ENCODE results near the gene PRKACA.

Gene PRKACA

DNA sequence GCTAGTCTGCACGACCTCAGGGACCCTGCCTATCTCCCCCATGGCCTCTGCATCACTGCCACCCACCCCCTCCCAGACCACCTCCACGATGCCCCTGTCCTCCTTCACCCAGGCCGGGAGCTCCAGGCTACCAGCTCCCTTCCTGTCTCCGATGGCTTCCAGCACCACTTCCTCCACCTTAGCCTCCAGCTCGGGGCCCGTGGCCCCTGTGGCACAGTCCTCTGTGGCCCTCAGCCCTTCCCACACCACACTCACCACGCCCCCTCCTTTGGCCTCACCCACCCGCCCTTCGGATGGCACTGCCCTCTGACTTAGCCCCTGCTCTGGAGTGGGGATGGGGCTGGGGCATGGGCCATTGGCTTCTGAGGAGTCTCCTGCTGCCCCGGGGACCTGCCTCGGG, 62.8 kb downstream of the PRKACA start:
- Histone ChIP-seq H3K4ac (ENCODE audit: low read depth, low read length) (no peak overlapping the region), H3K9ac (ENCODE audit: low read length) (no peak overlapping the region), H3K36me3 (ENCODE audit: control insufficient read depth in 1 of 2, insufficient read depth in 2 of 2, low read length in 2 of 2) (no peaks in the 10 kb centered on the region), H3K79me2 (ENCODE audit: control insufficient read depth, insufficient read depth, low read length, poor library complexity) (no peaks in the 10 kb centered on the region), H4K12ac (ENCODE audit: low read depth, low read length) (no peak overlapping the region), H3K23ac (ENCODE audit: low read length) (no peak overlapping the region), H3K4me2 (ENCODE audit: low read length) (no peak overlapping the region), H2BK5ac (ENCODE audit: low read depth, low read length, poor library complexity) (no peak overlapping the region), H3K9me3 (ENCODE audit: insufficient read depth, low read depth, low read length) (no peaks in the 10 kb centered on the region), H3K27ac (ENCODE audit: low read depth, low read length) (no peak overlapping the region), H3K79me1 (ENCODE audit: low read length) (no peaks in the 10 kb centered on the region), H2BK120ac (ENCODE audit: insufficient read depth, low read length, poor library complexity) (no peak overlapping the region), H3K4me1 (ENCODE audit: control insufficient read depth in 1 of 2, insufficient read depth in 2 of 2, low read length in 2 of 2) (no peaks in the 10 kb centered on the region), H4K91ac (ENCODE audit: low read depth, low read length) (no peak overlapping the region), H2BK12ac (ENCODE audit: low read length) (no peak overlapping the region), H2AFZ (ENCODE audit: insufficient read depth, low read length, poor library complexity) (no peak overlapping the region), H4K8ac (ENCODE audit: low read depth, low read length) (no peak overlapping the region), H3K14ac (ENCODE audit: low read length) (no peak overlapping the region), H2AK5ac (ENCODE audit: low read length) (no peak overlapping the region), H3K4me3 (ENCODE audit: low read depth, low read length) (no peak overlapping the region), H3K18ac (ENCODE audit: low read length) (no peak overlapping the region), H3K27me3 (ENCODE audit: insufficient read depth, low read length) (peaks cover 3% of the 10 kb centered on the region)
- no CpG with 5 or more reads among the region's 11 CpGs for WGBS (ENCODE audit: extremely low coverage, insufficient coverage, insufficient read length)
- DNase-seq, result no peak

DNA sequence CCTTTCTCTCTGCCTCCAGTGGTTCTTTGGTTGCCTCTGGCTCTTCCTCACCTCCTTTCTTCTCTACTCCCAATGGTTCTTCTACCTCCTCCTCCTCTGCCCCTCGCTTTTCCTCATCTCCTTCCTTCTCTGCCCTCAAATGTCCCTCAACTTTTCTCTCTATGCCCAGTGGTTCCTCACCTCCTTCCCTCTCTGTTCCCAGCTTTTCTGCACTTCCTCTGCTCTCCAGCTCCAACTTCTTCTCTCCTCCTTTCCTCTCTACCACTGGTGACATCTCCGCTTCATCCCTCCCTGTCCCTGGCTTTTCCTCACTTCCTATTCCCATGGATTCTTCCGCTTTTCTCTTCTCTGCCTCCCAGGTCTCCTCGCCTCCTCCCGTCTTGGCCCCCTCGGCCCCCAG, 63.5 kb downstream of the PRKACA start:
- Histone ChIP-seq H2AFZ (ENCODE audit: insufficient read depth, low read length, poor library complexity) (no peak overlapping the region), H3K14ac (ENCODE audit: low read length) (no peak overlapping the region), H4K91ac (ENCODE audit: low read depth, low read length) (no peak overlapping the region), H3K9ac (ENCODE audit: low read length) (no peak overlapping the region), H2BK120ac (ENCODE audit: insufficient read depth, low read length, poor library complexity) (no peak overlapping the region), H3K27ac (ENCODE audit: low read depth, low read length) (no peak overlapping the region), H3K4ac (ENCODE audit: low read depth, low read length) (no peak overlapping the region), H3K9me3 (ENCODE audit: insufficient read depth, low read depth, low read length) (no peaks in the 10 kb centered on the region), H4K12ac (ENCODE audit: low read depth, low read length) (no peak overlapping the region), H2AK5ac (ENCODE audit: low read length) (no peak overlapping the region), H3K27me3 (ENCODE audit: insufficient read depth, low read length) (peaks cover 3% of the 10 kb centered on the region), H2BK5ac (ENCODE audit: low read depth, low read length, poor library complexity) (no peak overlapping the region), H3K4me3 (ENCODE audit: low read depth, low read length) (no peak overlapping the region), H3K4me2 (ENCODE audit: low read length) (no peak overlapping the region), H3K79me2 (ENCODE audit: control insufficient read depth, insufficient read depth, low read length, poor library complexity) (no peaks in the 10 kb centered on the region), H3K4me1 (ENCODE audit: control insufficient read depth in 1 of 2, insufficient read depth in 2 of 2, low read length in 2 of 2) (no peaks in the 10 kb centered on the region), H3K23ac (ENCODE audit: low read length) (no peak overlapping the region), H3K79me1 (ENCODE audit: low read length) (no peaks in the 10 kb centered on the region), H2BK12ac (ENCODE audit: low read length) (no peak overlapping the region), H4K8ac (ENCODE audit: low read depth, low read length) (no peak overlapping the region), H3K18ac (ENCODE audit: low read length) (no peak overlapping the region), H3K36me3 (ENCODE audit: control insufficient read depth in 1 of 2, insufficient read depth in 2 of 2, low read length in 2 of 2) (no peaks in the 10 kb centered on the region)
- no CpG with 5 or more reads among the region's 6 CpGs for WGBS (ENCODE audit: extremely low coverage, insufficient coverage, insufficient read length)
- DNase-seq, result no peak

- DNase-seq, result no peak
- Histone ChIP-seq H2BK12ac (ENCODE audit: low read length) (no peak overlapping the region), H4K91ac (ENCODE audit: low read depth, low read length) (no peak overlapping the region), H3K23ac (ENCODE audit: low read length) (no peak overlapping the region), H4K8ac (ENCODE audit: low read depth, low read length) (no peak overlapping the region), H3K4me1 (ENCODE audit: control insufficient read depth in 1 of 2, insufficient read depth in 2 of 2, low read length in 2 of 2) (no peaks in the 10 kb centered on the region), H3K14ac (ENCODE audit: low read length) (no peak overlapping the region), H3K4me2 (ENCODE audit: low read length) (no peak overlapping the region), H3K9ac (ENCODE audit: low read length) (no peak overlapping the region), H2AK5ac (ENCODE audit: low read length) (no peak overlapping the region), H2AFZ (ENCODE audit: insufficient read depth, low read length, poor library complexity) (no peak overlapping the region), H2BK5ac (ENCODE audit: low read depth, low read length, poor library complexity) (no peak overlapping the region), H3K9me3 (ENCODE audit: insufficient read depth, low read depth, low read length) (no peaks in the 10 kb centered on the region), H3K18ac (ENCODE audit: low read length) (no peak overlapping the region), H2BK120ac (ENCODE audit: insufficient read depth, low read length, poor library complexity) (no peak overlapping the region), H4K12ac (ENCODE audit: low read depth, low read length) (no peak overlapping the region), H3K36me3 (ENCODE audit: control insufficient read depth in 1 of 2, insufficient read depth in 2 of 2, low read length in 2 of 2) (no peaks in the 10 kb centered on the region), H3K4me3 (ENCODE audit: low read depth, low read length) (no peak overlapping the region), H3K27me3 (ENCODE audit: insufficient read depth, low read length) (no peaks in the 10 kb centered on the region), H3K79me1 (ENCODE audit: low read length) (no peaks in the 10 kb centered on the region), H3K79me2 (ENCODE audit: control insufficient read depth, insufficient read depth, low read length, poor library complexity) (no peaks in the 10 kb centered on the region), H3K27ac (ENCODE audit: low read depth, low read length) (no peak overlapping the region), H3K4ac (ENCODE audit: low read depth, low read length) (no peak overlapping the region)
- no CpG with 5 or more reads among the region's 11 CpGs for WGBS (ENCODE audit: extremely low coverage, insufficient coverage, insufficient read length)
These were observed 64.1 kb downstream of the PRKACA start for GRCh38 chr19:14053500-14053899.

GRCh38 chr19:14053032-14053431, 64.5 kb downstream of the PRKACA start:
- Histone ChIP-seq H3K18ac (ENCODE audit: low read length) (no peak overlapping the region), H2AFZ (ENCODE audit: insufficient read depth, low read length, poor library complexity) (no peak overlapping the region), H3K27ac (ENCODE audit: low read depth, low read length) (no peak overlapping the region), H3K4me2 (ENCODE audit: low read length) (no peak overlapping the region), H2BK5ac (ENCODE audit: low read depth, low read length, poor library complexity) (no peak overlapping the region), H3K9ac (ENCODE audit: low read length) (no peak overlapping the region), H4K12ac (ENCODE audit: low read depth, low read length) (no peak overlapping the region), H3K4me1 (ENCODE audit: control insufficient read depth in 1 of 2, insufficient read depth in 2 of 2, low read length in 2 of 2) (no peaks in the 10 kb centered on the region), H3K36me3 (ENCODE audit: control insufficient read depth in 1 of 2, insufficient read depth in 2 of 2, low read length in 2 of 2) (no peaks in the 10 kb centered on the region), H2AK5ac (ENCODE audit: low read length) (no peak overlapping the region), H3K27me3 (ENCODE audit: insufficient read depth, low read length) (no peaks in the 10 kb centered on the region), H3K23ac (ENCODE audit: low read length) (no peak overlapping the region), H3K4ac (ENCODE audit: low read depth, low read length) (no peak overlapping the region), H4K8ac (ENCODE audit: low read depth, low read length) (no peak overlapping the region), H3K9me3 (ENCODE audit: insufficient read depth, low read depth, low read length) (no peaks in the 10 kb centered on the region), H3K79me2 (ENCODE audit: control insufficient read depth, insufficient read depth, low read length, poor library complexity) (no peaks in the 10 kb centered on the region), H2BK12ac (ENCODE audit: low read length) (no peak overlapping the region), H4K91ac (ENCODE audit: low read depth, low read length) (no peak overlapping the region), H2BK120ac (ENCODE audit: insufficient read depth, low read length, poor library complexity) (no peak overlapping the region), H3K14ac (ENCODE audit: low read length) (no peak overlapping the region), H3K4me3 (ENCODE audit: low read depth, low read length) (no peak overlapping the region), H3K79me1 (ENCODE audit: low read length) (no peaks in the 10 kb centered on the region)
- DNase-seq, result no peak
- no CpG with 5 or more reads among the region's 3 CpGs for WGBS (ENCODE audit: extremely low coverage, insufficient coverage, insufficient read length)

Measured in trophoblast cell (in vitro differentiated cells and primary cell).